ENCODE results near the gene P3H2. TPM values are rescaled to one million over a fixed set of nuclear protein-coding genes. Genes with fewer than 3 reads are reported as not detected.

The P3H2 gene
- total and polyA plus RNA-seq, 9 of the 15 experiments (the other 6 are each of a cell fraction or from before 2014, with no cell fraction given): 0.04 to 0.26 (median 0.22) TPM; not detected in 6

- Histone ChIP-seq H2AFZ (ENCODE audit: low read depth, low read length) (no peak overlapping the region), H3K4me3 (no peak overlapping the region), H3K36me3 (ENCODE audit: control insufficient read depth, insufficient read depth, low read length) (no peaks in the 10 kb centered on the region), H3K4me2 (ENCODE audit: insufficient read depth, low read length) (no peak overlapping the region), H3K9me3 (replicated peaks; ENCODE audit: control insufficient read depth, insufficient read depth, low read depth, low read length) (no peaks in the 10 kb centered on the region), H3K9ac (ENCODE audit: insufficient read depth in 1 of 2, low read depth in 2 of 2, low read length in 2 of 2) (no peak overlapping the region), H3K27me3 (ENCODE audit: control insufficient read depth in 2 of 2, insufficient read depth in 2 of 2, low read length in 2 of 2) (no peaks in the 10 kb centered on the region), H3K4me1 (replicated peaks in 1 of 2; ENCODE audit: control insufficient read depth in 2 of 2, insufficient read depth in 2 of 2, low read length in 2 of 2) (no peaks in the 10 kb centered on the region), H3K79me2 (ENCODE audit: control insufficient read depth, insufficient read depth, low read length) (no peaks in the 10 kb centered on the region), H3K27ac (ENCODE audit: extremely low read depth, low read depth, low read length) (no peak overlapping the region), H3K9me1 (ENCODE audit: control insufficient read depth, insufficient read depth, low read length) (no peaks in the 10 kb centered on the region), H4K20me1 (replicated peaks; ENCODE audit: control insufficient read depth, insufficient read depth, low read length) (no peaks in the 10 kb centered on the region)
- no TSS peak for BruUV-seq (replicated peaks)
- POLR2A ChIA-PET: no interaction called here
- ATAC-seq (no peak), DNase-seq (ENCODE audit: extremely low read depth in 1 of 4, low spot score in 3 of 4) (no peak), FAIRE-seq (no peak)
- WGBS (ENCODE audit: insufficient coverage, low coverage, missing lambda C conversion rate): 3% methylated on average over 4 of the region's 4 CpGs
- in situ Hi-C loops (cut with MboI): no loop called here
- intact Hi-C loops (cut with micrococcal nuclease): no loop called here
- CTCF ChIA-PET (ENCODE audit: low intra/inter-chr PET ratio): no interaction called here
- TF ChIP-seq ELK1 (CRISPR knock-in tag; IDR thresholded peaks at IDR 0.05) (no peak), WHSC1 (IDR thresholded peaks at IDR 0.05; ENCODE audit: low read length) (no peak), ZBTB12 (CRISPR knock-in tag; IDR thresholded peaks at IDR 0.05) (no peak), STAT5B (CRISPR knock-in tag; IDR thresholded peaks at IDR 0.05) (no peak), MYNN (IDR thresholded peaks at IDR 0.05) (no peak), MYNN (CRISPR knock-in tag; IDR thresholded peaks at IDR 0.05) (no peak), CHD1 (IDR thresholded peaks at IDR 0.05; ENCODE audit: low read length) (no peak), PHTF2 (CRISPR knock-in tag; IDR thresholded peaks at IDR 0.05) (no peak)
- TF ChIP-seq, protein P1, sequence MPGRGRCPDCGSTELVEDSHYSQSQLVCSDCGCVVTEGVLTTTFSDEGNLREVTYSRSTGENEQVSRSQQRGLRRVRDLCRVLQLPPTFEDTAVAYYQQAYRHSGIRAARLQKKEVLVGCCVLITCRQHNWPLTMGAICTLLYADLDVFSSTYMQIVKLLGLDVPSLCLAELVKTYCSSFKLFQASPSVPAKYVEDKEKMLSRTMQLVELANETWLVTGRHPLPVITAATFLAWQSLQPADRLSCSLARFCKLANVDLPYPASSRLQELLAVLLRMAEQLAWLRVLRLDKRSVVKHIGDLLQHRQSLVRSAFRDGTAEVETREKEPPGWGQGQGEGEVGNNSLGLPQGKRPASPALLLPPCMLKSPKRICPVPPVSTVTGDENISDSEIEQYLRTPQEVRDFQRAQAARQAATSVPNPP (IDR thresholded peaks at IDR 0.05; ENCODE audit: borderline replicate concordance, insufficient read depth, insufficient read length): no peak
Observed at GRCh38 chr3:190024912-190025311, 95.8 kb downstream of the P3H2 start.
